ENCODE results near the gene SMIM35.

- TF ChIP-seq CTCF (IDR thresholded peaks at IDR 0.05) (no peak), POLR2A (IDR thresholded peaks at IDR 0.05) (no peak), EP300 (IDR thresholded peaks at IDR 0.05) (no peak)
Observed at GRCh38 chr11:118109231-118109630, 22.5 kb upstream of the SMIM35 start.
